ENCODE data around the gene FNDC3B.

The FNDC3B gene

DNA sequence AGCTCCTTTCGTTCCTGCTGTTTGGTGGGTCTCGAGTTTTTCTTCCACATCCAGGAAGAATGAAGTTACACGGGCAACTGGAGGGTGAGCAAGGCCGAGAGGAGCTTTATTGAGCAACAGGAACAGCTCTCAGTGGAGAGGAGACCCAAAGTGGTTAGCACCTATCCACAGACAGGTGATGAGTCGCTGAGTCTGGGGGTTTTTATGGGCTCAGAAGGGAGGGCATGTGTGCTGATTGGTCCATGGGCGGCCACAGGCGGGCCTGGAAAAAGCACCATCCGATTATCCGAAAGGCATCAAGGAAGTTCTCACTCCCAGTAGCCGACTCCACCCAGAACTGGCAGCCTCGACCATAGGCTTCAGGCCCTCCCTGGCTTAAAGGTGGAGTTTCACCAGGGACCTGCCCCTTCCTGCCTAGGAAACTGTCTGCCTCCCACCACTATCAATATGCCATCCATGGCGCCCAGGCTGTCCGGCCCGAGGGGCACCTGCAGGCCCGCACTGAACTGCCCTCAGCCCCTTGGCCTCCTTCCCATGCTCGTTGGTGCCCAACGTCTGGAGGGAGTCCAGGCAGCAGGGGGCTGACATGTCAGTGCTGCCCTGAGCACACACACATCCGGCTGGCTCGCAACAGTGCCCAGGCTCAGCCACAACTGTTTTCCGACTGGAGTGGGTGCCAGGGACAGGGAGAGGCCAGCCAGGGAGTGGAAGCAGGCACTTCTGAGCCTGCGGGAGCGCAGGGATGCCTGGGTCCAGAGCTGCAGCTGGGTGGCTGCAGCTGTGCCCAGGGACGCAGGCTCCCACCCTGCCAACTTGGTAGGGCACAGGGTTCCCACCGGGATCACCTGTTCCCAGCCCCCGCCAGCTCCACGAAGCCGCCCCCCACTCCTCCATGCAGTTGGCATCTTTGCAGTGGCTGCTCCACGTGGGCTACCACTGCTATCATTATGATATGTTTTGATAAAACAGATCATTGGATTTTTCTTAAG is 170.2 kb downstream of the FNDC3B start:
- DNase-seq (ENCODE audit: low read depth in 2 of 2, low spot score in 1 of 2), result no peak

DNA sequence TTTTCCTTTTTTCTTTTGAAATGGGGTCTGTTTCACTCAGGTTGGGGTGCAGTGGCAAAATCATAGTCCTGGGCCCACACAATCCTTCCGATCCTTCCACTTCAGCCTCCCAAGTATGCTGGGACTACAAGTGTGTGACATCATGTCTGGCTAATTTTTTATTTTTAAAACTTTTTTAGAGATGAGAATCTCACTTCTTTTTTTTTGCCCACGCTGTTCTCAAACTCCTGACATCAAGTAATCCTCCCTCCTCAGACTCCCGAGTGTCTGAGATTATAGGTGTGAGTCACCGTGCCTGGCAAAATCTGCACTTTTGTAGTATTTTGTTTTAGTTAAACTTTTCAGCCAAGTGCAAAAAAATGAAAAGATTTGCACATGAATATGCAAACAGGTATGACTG is 171.0 kb downstream of the FNDC3B start:
- no peak for DNase-seq (ENCODE audit: low read depth in 2 of 2, low spot score in 1 of 2)

DNA sequence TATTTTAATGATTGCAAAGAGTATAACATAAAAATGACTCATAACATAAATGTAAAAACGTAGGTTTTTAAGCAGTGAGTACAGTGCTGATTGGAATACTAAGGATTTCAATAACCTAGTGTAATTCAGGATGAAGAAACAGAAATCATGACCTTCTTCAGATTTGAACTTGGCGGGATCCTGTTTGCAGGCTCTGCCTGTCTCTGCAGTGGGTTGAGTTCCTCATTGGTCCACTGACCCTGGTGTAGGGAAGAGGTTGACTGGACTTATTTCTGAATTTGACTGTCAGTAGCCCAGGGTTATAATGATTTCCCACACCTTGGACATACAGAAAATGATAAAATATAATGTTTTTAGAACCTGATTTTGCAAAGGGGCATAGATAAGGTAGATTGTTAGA is 171.7 kb downstream of the FNDC3B start:
- DNase-seq (ENCODE audit: low read depth in 2 of 2, low spot score in 1 of 2), result no peak

DNA sequence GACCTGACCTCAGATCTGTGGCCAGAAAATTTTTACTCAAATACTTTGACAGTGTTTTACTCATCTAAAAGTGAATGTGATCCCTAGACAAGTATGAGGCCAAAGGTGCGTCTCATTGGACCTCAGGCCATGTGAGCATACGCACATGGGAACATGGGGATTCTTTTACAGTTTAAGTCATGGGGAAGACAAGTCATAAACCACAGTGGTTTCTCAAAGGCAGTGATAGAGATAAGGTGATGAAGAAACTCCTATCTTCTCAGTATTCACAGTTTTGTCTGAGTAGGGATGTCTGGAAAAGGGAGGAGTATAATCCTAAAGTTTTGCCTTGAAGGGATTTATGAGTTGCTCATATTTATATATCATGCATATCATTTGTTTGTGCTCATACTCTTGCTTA is 173.8 kb downstream of the FNDC3B start:
- no peak for DNase-seq (ENCODE audit: low read depth in 2 of 2, low spot score in 1 of 2)

DNA sequence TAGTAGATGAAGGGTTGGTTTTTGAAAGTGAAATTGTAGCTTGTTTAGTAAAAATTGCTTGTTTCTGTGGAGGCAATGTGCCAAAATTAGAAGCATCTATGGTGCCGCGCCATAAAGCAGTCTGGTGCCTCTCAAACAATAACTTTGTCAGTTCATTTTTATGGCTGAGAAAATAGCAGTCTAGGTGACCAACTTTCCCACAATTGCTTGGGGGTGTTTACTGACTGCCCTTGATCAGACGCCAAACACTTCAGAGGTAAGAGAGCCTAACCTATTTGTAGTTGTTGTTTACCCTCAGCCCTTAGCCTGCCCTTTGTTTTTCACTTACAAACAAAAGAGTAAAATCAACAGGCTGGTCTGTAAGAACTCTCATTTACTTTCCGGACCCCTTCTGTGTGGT is 174.5 kb downstream of the FNDC3B start:
- no peak for DNase-seq (ENCODE audit: low read depth in 2 of 2, low spot score in 1 of 2)

DNA sequence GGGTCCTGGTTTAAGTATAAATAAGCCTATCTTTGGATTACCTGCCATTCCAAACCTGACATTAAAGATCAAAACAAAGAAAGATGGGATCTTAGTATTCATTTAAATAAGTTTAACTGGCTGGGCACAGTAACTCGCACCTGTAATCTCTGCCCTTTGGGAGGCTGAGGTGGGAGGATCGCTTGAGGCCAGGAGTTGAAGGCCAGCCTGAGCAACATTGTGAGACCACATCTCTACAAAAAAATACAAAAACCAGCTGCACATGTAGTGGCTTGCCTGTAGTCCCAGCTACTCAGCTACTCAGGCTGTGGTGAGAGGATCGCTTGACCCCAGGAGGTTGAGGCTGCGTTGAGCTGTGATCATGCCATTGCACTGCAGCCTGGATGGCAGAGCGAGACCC is 176.9 kb downstream of the FNDC3B start:
- DNase-seq (ENCODE audit: low read depth in 2 of 2, low spot score in 1 of 2), result no peak

DNA sequence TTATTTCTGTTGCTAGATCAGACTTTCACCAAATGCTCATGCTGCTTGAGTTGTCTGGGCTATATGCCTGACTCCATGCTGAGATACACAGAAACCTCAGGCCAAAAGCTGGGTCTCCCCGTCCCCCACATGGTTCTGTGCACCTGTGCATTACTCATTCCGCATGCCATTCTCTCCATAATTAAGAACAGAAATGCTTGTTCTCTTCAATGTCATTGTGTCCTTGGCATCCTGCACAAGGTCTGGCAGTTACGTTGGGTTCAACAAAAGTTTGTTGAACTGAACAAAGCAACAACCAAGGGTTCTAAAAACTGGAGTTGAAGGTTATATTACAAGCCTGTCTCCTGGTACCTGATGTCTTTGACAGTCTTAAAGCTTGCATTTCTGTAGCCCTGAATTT is 177.5 kb downstream of the FNDC3B start:
- DNase-seq (ENCODE audit: low read depth in 2 of 2, low spot score in 1 of 2), result no peak

DNA sequence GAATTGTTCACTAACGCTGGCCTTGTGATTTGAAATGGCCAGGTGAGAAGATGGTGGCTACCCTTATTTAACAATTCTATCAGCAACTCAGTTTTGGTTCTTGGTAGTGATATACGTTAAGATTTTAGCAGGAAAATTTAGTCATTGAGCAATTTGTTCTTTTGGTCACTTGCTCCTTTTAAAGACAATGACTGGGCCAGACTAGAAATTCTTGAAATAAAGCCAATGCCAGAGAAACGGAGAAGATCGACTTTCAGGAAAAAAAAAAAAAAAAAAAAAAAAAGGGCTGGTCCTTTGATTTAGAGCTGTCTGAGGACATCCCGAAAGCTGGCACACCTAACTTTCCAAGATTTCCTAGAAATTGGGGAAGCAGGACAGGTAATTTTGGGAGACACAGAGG is 178.5 kb downstream of the FNDC3B start:
- DNase-seq (ENCODE audit: low read depth in 2 of 2, low spot score in 1 of 2), result no peak

DNA sequence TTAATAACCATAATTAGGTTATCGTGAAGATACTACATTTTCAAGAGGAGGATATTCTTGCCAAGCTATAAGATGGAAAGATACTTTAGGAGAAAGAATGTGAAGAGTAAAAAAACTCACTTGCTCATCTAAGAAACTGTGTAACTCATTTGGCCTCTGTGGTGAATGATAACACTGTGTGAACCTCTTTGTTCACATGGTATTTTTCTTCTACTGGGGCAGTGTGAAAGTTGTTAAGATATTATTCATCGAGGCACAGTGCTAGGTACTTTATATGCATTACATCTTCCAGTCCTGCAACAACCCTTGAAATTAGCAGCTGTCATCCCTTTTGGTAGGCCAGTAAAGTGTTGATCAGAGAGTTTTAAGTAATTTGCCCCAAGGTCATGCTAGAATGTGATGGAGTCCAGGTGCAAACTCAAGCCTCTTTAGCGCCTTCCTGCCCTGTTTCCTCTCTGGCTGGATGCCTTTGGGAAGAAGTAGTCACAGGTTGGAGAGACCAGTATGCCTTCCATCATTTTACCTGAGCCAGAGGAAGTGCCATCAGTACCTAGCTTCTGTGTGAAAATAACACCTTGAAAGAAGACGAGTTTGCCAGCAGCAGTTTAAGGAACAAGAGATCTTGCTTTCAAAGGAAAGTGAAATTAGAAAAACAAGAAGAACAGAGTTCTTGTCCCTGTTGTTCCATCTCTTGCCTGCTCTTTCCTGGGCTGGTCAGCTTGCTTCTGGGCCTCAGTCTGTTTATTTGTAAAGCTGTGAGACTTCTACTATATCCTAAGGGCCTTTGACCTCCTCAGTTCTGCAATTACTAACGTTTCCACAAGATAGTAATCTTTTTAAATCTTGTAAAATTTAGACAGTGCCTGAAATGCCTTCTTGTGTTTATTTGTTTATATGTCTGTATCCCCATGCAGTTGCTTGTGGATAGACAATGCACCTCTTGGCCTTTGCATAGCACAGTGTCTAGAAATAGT is 179.3 kb downstream of the FNDC3B start:
- no peak for DNase-seq (ENCODE audit: low read depth in 2 of 2, low spot score in 1 of 2)

DNA sequence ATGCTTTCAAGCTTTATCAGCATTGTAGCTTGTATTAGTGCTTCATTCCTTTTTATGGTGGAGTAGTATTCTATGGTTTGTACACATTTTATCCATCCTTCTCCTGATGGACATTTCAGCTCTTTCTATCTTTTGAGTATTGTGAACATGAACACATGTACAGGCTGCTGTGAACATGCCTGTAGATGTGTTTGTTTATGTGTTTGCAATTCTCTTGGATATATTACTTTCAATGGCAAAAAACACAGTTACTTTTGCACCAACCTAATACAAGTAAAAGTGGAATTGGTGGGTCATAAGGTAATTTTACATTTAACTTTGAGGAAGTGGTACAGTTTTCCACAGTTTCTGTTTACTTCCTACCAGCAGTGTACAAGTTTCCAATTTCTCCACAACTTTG is 180.4 kb downstream of the FNDC3B start:
- no peak for DNase-seq (ENCODE audit: low read depth in 2 of 2, low spot score in 1 of 2)

DNA sequence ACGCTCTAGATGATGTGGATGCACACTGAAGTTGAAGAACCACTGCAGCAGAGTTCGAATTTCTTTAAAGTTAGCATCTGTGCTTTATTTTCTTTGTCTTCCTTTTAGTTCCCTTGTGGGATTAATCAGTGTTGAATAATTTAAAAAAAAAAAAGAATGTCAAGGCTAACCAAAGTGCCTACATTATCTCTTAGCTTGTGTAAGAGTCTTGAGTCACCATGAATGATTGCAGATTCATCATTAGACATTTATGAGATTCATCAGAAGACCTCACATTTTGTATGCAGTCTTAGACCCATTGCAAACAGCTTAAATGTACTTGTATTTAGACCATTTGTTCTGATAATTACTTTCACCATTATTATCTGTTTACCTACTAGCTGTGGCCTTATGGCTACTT is 182.2 kb downstream of the FNDC3B start:
- no peak for DNase-seq (ENCODE audit: low read depth in 2 of 2, low spot score in 1 of 2)

DNA sequence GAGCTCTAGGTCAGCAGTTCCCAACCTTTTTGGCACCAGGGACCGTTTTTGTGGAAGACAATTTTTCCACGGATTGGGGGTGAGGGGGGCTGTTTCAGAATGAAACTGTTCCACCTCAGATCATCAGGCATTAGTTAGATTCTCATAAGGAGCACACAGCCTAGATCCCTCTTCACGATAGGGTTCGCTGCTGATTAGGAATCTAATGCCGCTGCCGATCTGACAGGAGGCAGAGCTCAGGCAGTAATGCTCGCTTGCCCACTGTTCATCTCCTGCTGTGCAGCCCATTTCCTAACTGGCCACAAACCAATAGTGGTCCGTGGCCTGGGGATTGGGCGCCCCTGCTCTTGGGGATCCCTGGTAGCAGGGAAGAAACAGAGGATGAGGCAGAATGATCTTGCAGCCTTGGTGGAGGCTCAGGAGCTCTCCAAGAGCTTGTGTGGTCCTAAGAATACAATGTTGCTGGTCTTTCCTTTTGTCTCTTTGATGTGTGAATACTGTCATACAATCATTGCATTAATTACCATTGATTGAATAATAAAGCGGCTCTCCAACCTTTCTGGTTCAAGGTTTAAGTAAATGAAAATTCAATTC is 183.2 kb downstream of the FNDC3B start:
- no peak for DNase-seq (ENCODE audit: low read depth in 2 of 2, low spot score in 1 of 2)

DNA sequence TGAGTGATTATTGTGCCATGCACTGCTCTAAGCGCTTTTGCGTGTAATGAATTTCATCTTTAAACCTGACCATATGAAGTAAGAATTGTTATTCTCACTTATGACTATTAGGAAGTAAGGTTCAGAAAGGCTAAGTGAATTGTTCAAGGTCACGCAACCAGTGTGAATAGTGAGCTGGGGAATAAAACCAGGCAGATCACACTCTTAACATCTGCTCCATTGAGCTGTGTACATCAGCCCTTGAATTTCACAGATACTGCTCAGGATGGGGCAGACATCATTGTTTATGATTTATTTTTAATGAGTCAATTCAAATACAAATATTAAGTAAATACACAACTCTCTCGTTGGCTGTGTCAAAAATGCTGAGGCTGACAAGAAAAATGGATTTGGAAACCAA is 184.5 kb downstream of the FNDC3B start:
- no peak for DNase-seq (ENCODE audit: low read depth in 2 of 2, low spot score in 1 of 2)

DNA sequence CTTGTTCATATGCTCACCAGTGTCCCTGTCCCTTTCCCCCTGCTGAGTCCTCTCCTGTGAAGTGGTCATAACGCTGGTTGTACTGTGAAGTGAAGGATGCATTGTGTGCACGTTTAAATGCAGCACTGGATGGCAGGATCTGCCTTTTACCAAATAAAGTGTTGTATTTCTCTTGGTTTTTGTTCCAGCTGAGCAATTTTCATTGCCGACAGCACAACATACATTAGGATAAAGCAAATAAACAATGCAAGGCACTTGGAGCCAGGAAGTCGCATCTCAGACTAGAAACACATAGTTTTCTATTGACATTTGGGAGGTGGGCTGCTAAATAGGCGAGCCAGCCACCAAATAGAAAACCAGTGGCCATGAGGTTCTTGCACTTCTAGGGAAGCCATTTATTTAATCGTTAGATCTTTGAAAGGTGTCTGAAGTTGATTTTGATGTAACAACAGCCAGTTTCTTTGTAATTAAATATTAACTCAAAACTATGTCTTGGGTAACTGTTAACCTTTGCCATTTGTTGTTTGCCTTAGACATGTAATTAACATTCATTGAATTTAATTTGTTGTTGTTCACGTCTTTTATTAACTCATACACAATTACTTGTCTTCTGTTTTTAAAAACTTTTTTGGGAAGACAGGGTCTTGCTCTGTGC is 185.3 kb downstream of the FNDC3B start:
- no peak for DNase-seq (ENCODE audit: low read depth in 2 of 2, low spot score in 1 of 2)

DNA sequence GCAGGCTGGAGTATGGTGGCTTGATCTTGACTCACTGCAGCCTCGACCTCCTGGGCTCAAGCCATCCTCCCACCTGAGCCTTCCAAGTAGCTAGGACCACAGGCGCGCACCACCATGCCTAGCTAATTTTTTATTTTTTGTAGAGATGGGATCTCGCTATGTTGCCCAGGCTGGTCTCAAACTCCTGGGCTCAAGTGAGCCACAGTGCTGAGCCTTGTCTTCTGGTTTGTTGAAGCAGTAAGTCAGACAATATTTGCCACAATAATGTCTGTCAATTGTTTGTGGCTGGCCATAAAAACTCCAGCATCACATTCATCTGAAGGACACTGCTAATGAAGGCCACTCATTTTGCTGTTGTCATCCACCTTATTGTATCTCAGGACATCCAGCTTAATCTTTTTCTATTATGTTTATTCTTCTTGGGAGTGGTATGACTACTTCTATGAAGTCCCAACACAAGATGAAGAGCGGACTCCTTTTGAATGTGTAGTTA is 185.9 kb downstream of the FNDC3B start:
- DNase-seq (ENCODE audit: low read depth in 2 of 2, low spot score in 1 of 2), result no peak

DNA sequence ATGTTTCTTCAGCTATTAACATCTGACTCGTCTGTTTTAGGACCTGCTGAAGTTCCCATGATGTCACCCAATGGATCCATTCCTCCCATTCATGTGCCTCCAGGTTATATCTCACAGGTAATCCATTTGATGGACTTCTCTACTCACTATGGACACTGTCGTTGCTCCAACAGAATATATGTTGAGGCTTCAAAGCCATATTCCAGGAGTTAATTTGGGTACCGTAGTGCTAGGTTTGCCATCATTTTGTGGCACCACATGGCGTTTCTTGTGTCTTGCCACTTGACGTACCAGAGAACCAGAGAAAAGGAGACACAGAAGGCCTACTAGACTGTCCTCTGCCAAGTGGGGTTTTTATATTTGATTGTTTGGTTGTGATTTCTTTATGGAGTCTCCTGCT is 187.5 kb downstream of the FNDC3B start:
- no peak for DNase-seq (ENCODE audit: low read depth in 2 of 2, low spot score in 1 of 2)

DNA sequence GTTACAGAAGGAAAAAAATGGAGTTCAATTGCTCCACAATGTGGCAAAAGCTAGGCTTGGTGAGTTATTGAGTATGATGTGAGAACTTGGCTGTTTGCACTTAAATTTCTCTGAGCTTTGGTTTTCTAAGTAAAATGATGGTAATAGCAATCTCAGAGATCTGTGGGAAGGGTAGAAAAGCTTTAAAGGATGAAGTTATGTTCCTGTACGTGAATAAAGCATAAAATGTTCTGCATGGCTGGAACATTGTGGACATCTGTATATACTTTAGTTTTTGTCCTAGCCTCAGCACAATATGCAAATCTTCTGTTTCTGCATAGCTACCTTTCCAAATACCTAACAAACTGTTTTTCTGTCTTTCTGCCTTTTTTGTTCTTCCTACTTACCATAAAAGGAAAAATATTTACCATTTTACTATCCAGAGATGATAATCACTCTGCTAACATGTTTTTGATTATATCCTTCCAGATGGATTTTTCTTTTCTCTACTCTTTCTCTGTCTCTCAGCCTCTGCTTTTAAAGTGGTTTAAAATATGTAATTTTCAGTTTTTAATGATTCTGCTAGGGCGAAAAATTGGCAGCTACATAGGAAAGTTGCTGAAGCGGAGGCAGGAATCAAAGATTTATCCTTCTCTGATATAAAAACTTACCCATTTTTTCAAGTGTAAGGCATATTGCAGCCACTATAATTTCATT is 188.1 kb downstream of the FNDC3B start:
- DNase-seq (ENCODE audit: low read depth in 2 of 2, low spot score in 1 of 2), result no peak

DNA sequence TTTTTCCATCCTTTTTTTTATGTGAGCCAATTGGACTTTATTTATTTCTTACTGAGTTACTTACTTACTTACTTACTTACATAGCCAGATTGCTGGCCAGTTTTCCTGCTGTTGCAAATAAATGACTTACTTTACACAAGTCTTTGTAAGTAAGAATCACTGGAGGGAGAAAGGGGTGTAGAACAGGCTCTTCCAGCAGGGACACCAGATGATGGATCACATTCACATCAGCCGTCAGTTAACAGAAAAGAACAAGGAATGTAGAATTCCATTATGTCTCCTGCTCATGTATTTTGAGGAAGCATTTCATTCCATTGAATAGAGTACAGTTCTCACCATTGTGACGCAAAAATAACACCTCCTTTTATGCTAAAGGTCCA is 188.6 kb downstream of the FNDC3B start:
- DNase-seq (ENCODE audit: low read depth in 2 of 2, low spot score in 1 of 2), result no peak

DNA sequence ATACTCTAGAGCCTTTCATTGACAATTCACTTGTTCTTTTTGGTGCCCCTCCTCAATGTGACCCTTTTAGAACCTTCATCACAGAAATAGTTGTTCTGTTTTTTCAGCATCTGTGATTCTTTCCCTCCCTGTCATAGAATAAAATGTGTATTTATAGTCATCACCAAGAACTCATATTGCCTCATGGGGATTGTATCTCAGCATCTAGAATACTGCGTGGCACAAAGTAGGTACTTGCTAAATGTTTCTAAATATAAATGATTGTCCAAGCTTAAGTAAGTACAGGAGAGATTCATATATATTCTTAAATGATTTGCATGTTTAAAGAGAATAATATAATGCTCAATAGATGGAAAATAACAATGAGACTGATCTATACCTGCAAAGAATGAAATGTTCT is 190.1 kb downstream of the FNDC3B start:
- no peak for DNase-seq (ENCODE audit: low read depth in 2 of 2, low spot score in 1 of 2)

DNA sequence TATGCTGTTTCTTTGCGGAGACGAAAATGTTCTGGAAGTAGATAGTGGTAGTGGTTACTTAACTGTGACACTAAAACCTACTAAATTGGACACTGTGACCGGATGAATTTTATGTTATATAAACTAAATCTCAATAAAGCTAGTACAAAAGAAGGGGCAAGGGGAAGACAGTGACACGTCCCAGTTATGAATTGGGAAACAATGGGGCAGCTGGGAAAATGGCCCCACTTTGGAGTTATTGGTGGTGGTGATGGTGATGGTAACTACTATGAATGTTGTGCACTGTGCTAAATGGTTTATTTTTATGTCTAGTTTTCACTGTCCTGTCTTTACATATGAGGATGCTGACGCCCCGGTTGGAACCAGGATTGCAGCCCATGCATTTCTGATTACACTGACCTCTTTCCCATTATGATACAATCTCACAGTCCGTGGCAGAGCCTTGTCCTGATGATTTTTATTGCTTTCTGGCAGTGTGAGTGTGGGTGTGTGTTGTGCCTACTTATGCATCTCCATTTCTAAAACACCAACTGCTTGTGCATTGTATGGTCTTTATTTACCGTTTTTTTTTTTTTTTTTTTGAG is 192.0 kb downstream of the FNDC3B start:
- no peak for DNase-seq (ENCODE audit: low read depth in 2 of 2, low spot score in 1 of 2)

All from stimulated activated CD8-positive, alpha-beta memory T cell treated with anti-CD3 and anti-CD28 coated beads, Interleukin-4, amount 100 ng/mL, for 4 hours (primary cell).